ENCODE results near the gene SMIM31. TPM values are rescaled to one million over a fixed set of nuclear protein-coding genes. Genes with fewer than 3 reads are reported as not detected.

SMIM31 gene
- 0.05 to 0.07 TPM in 2 of 5 replicates, not detected in the others for total RNA-seq (2022; extraction: Qiagen RNA extraction; ENCODE audit: low read depth)

DNA sequence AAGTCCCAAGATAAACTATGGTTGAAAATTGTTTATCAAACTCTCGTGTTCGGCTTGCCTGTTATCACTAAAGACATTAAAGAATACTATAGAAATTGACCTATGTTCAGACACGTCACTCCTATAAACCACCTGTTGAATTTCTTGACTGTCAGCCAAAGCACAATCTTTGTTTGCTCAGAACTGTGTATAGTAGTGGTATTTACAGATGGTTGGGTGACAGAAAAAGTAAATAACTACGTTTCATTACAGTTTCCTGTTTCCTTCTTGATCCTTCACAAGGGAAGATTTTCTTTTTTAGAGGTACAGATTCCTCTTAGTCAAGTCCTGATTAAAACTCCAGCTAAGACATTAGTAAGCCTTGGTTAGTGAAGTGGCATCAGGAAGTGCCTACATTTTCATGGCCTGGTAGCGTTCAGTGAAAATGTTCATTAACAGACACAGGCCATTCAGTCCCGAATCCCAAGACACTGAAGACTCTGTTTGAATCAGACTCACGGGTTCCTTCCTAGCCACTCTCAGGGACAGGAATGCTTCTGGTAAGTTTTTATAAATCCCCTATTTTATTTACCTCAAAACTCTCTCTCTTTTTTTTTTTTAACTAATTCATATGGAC is at the start of gene SMIM31:
Gene SMIM31, plus strand, starts transcription at position 259 of the 616 bp plus-strand sequence. CDS start 16,313 bp downstream, outside the sequence.

Other genes with a start within 250 kb of the SMIM31 start
- gene APELA, start 123.0 kb downstream of the SMIM31 start, total RNA-seq (2022; extraction: Qiagen RNA extraction; ENCODE audit: low read depth), result not detected in 5 replicates
- gene TRIM61, start 223.5 kb downstream of the SMIM31 start, total RNA-seq (2022; extraction: Qiagen RNA extraction; ENCODE audit: low read depth), result not detected in 5 replicates

All from A549 treated with RU486 at 1 μM for 4 hours (cell line).